HCT116 (cell line): Measurements from ENCODE around the gene TEX2. TPM values are rescaled to one million over a fixed set of nuclear protein-coding genes. Genes with fewer than 3 reads are reported as not detected.

Experiments used
- ATAC-seq: fragments of 200-7000 bp; cut with Tn5 transposase; 2 replicates; pipeline ENCODE4 v1.9.1; 2020; ENCODE audit warnings: mild to moderate bottlenecking, moderate library complexity
- BruUV-seq: library from RNA; stranded (reverse); fragments of 400-500 nt; replicated peaks from 2 replicates; lab custom pipeline; 2021; lab: Mats Ljungman, UMichigan
- CTCF ChIA-PET: fragments of 300-600 bp; sonication (Branson Sonifier 250); formaldehyde crosslinking; loops from one replicate; lab custom pipeline; 2021; ENCODE audit warnings: antibody characterized with exemption; lab: Charles Lee
- POLR2A ChIA-PET: fragments of 300-600, 350-600 bp; sonication (Branson Sonifier 250); formaldehyde crosslinking; loops from one replicate; lab custom pipeline; 2021; ENCODE audit warnings: antibody characterized with exemption; lab: Charles Lee
- RAD21 ChIA-PET, 2 experiments: fragments of 300-600 bp; sonication (Branson Sonifier 250); formaldehyde crosslinking; loops; one replicate each; lab custom pipeline; 2023; ENCODE audit warnings: low total read pairs in 2 of 2; ENCODE audit not compliant: uncharacterized antibody in 2 of 2, unreplicated experiment in 2 of 2, low non-redundant PET in 1 of 2; lab: Charles Lee
- DNase-seq: peaks from one replicate; pipeline ENCODE4 v3.0.0-alpha.2; 2010; ENCODE audit warnings: low read depth, low spot score
- H2AFZ ChIP-seq: fragments of 200-600 bp; shearing (Covaris generic), sonication (generic); 2 replicates; pipeline ENCODE4 v1.6.1; 2017; ENCODE audit warnings: low read depth, mixed run types, mixed read lengths, antibody characterized with exemption, low read length; ENCODE audit not compliant: poor library complexity, severe bottlenecking
- H3K27ac ChIP-seq: 2 replicates; pipeline ENCODE4 v1.5.1; 2012; ENCODE audit warnings: low read depth, low read length
- H3K27me3 ChIP-seq: fragments of 200-600 bp; sonication (generic); 2 replicates; pipeline ENCODE4 v1.6.1; 2016; ENCODE audit warnings: mixed run types, low read length, mixed read lengths; ENCODE audit not compliant: insufficient read depth
- H3K36me3 ChIP-seq, 2 experiments: fragments of 200-500 bp in 1 of 2; fragments of 200-600 bp in 1 of 2; sonication (Bioruptor generic) in 1 of 2; sonication (generic) in 1 of 2; 2 replicates each; pipeline versions ENCODE4 v1.5.1 to v1.6.1; 2014 to 2016; ENCODE audit warnings: low read length in 2 of 2, inconsistent platforms in 1 of 2, mixed read lengths in 1 of 2, mixed run types in 1 of 2; ENCODE audit not compliant: insufficient read depth in 2 of 2, control insufficient read depth in 1 of 2
- H3K4me1 ChIP-seq, 2 experiments: fragments of 200-600 bp in 1 of 2; sonication (generic) in 1 of 2; 2 replicates each; pipeline versions ENCODE4 v1.5.1 to v1.6.1; 2012 to 2017; ENCODE audit warnings: low read length in 2 of 2, inconsistent platforms in 1 of 2, mild to moderate bottlenecking in 1 of 2, mixed read lengths in 1 of 2, mixed run types in 1 of 2, moderate library complexity in 1 of 2; ENCODE audit not compliant: insufficient read depth in 2 of 2, control insufficient read depth in 1 of 2
- H3K4me2 ChIP-seq: fragments of 200-600 bp; sonication (generic); 2 replicates; pipeline ENCODE4 v1.6.1; 2017; ENCODE audit warnings: mixed run types, low read length, mixed read lengths
- H3K4me3 ChIP-seq, 2 experiments: fragments of 200-600 bp in 1 of 2; sonication (generic) in 1 of 2; replicated peaks in 1 of 2; 2 replicates each; pipeline ENCODE4 v1.5.1; 2011 to 2016; ENCODE audit warnings: low read length in 2 of 2, control low read depth in 1 of 2, low read depth in 1 of 2, mild to moderate bottlenecking in 1 of 2, mixed read lengths in 1 of 2, mixed run types in 1 of 2
- H3K79me2 ChIP-seq: fragments of 200-600 bp; sonication (generic); 2 replicates; pipeline ENCODE4 v1.6.1; 2017; ENCODE audit warnings: mild to moderate bottlenecking, mixed run types, low read length, moderate library complexity, mixed read lengths; ENCODE audit not compliant: insufficient read depth
- H3K9ac ChIP-seq: fragments of 200-600 bp; sonication (generic); 2 replicates; pipeline ENCODE4 v1.6.1; 2016; ENCODE audit warnings: low read length, mixed read lengths
- H3K9me2 ChIP-seq: fragments of 200-600 bp; sonication (generic), shearing (Covaris generic); 2 replicates; pipeline ENCODE4 v1.6.1; 2017; ENCODE audit warnings: mixed run types, mild to moderate bottlenecking, moderate library complexity; ENCODE audit not compliant: insufficient read depth
- H3K9me3 ChIP-seq, 2 experiments: fragments of 200-500 bp in 1 of 2; fragments of 200-600 bp in 1 of 2; sonication (Bioruptor generic) in 1 of 2; sonication (generic) in 1 of 2; 2 replicates each; pipeline ENCODE4 v1.6.1; 2014 to 2017; ENCODE audit warnings: low read length in 2 of 2, mixed read lengths in 2 of 2, inconsistent platforms in 1 of 2, low read depth in 1 of 2, mild to moderate bottlenecking in 1 of 2, mixed run types in 1 of 2, moderate library complexity in 1 of 2; ENCODE audit not compliant: control insufficient read depth in 1 of 2, insufficient read depth in 1 of 2
- H4K20me1 ChIP-seq: fragments of 200-600 bp; sonication (generic), shearing (Covaris generic); 2 replicates; pipeline ENCODE4 v1.6.1; 2017; ENCODE audit warnings: mixed run types, mild to moderate bottlenecking, moderate library complexity; ENCODE audit not compliant: insufficient read depth
- ATF3 ChIP-seq: IDR thresholded peaks from 2 replicates; pipeline ENCODE4 v1.6.1; 2012
- CBX3 ChIP-seq: IDR thresholded peaks from 2 replicates; pipeline ENCODE4 v1.6.1; 2012; ENCODE audit warnings: low read depth
- CTCF ChIP-seq, 3 experiments: fragments of 200-600 bp in 1 of 3; sonication (generic) in 1 of 3; IDR thresholded peaks in 2 of 3; conservative IDR thresholded peaks in 1 of 3; 2 replicates each; pipeline ENCODE4 v1.5.1; 2012 to 2017; ENCODE audit warnings: low read depth in 2 of 3, low read length in 2 of 3, antibody characterized with exemption in 1 of 3, borderline replicate concordance in 1 of 3, control low read depth in 1 of 3, mild to moderate bottlenecking in 1 of 3, mixed read lengths in 1 of 3, mixed run types in 1 of 3, moderate library complexity in 1 of 3; ENCODE audit not compliant: insufficient read depth in 1 of 3
- EGR1 ChIP-seq: IDR thresholded peaks from 2 replicates; pipeline ENCODE4 v1.6.1; 2012; ENCODE audit warnings: low read depth
- EZH2 ChIP-seq: fragments of 200-600 bp; sonication (generic); IDR thresholded peaks from 2 replicates; pipeline ENCODE4 v1.6.1; 2017; ENCODE audit warnings: antibody characterized with exemption, mixed run types
- SP1 ChIP-seq: IDR thresholded peaks from 2 replicates; pipeline ENCODE4 v1.6.1; 2012; ENCODE audit warnings: low read depth
- SRF ChIP-seq: IDR thresholded peaks from 2 replicates; pipeline ENCODE4 v1.6.1; 2012; ENCODE audit warnings: low read depth
- TCF7L2 ChIP-seq: IDR thresholded peaks from 2 replicates; pipeline ENCODE4 v1.7.0; 2011; ENCODE audit warnings: borderline replicate concordance, inconsistent platforms; ENCODE audit not compliant: insufficient read depth, insufficient read length; ENCODE audit errors: extremely low read depth
- ZBTB33 ChIP-seq: IDR thresholded peaks from 2 replicates; pipeline ENCODE4 v1.6.1; 2011; ENCODE audit warnings: mild to moderate bottlenecking, low read length, moderate library complexity; ENCODE audit not compliant: insufficient replicate concordance; ENCODE audit errors: extremely low read depth
- ZFX ChIP-seq: fragments of 450-650 bp; IDR thresholded peaks from 2 replicates; pipeline ENCODE4 v1.6.1; 2017
- intact Hi-C: fragments of 100-400 bp; cut with micrococcal nuclease; formaldehyde crosslinking; loops from 2 replicates; pipeline ENCODE4 v1.10.0; 2022
- total RNA-seq: library from RNA; stranded (reverse); gene quantifications from one replicate; pipeline ENCODE4 v1.2.1, GENCODE V29; 2021; ENCODE audit not compliant: unreplicated experiment

The TEX2 gene
- total RNA-seq, 1 experiment from 2014 or later = 24.6 TPM

GRCh38 chr17:64178011-64178825 lies 84.8 kb downstream of the TEX2 start:
- intact Hi-C loops = no loop called here
- Histone ChIP-seq H3K4me1 (no peaks in the 10 kb centered on the region), H3K9ac (no peak overlapping the region), H4K20me1 (no peaks in the 10 kb centered on the region), H3K27me3 (no peaks in the 10 kb centered on the region), H2AFZ (no peak overlapping the region), H3K4me2 (no peak overlapping the region), H3K9me2 (no peaks in the 10 kb centered on the region), H3K79me2 (no peaks in the 10 kb centered on the region), H3K27ac (no peak overlapping the region), H3K36me3 (peaks cover 0 to 4% of the 10 kb centered on the region in 2 experiments; a peak in 3 of 4 replicates), H3K9me3 (no peaks in the 10 kb centered on the region; a peak in 1 of 4 replicates), H3K4me3 (no peak overlapping the region)
- RAD21 ChIA-PET = no interaction called here
- ATAC-seq (no peak), DNase-seq (no peak)
- POLR2A ChIA-PET = interaction anchor here (1.0 kb wide), 1 partner anchor 33 kb away, joined by 3 read pairs; no protein-coding TSS in a partner anchor
- CTCF ChIA-PET = no interaction called here
- no peak for TF ChIP-seq EGR1
- no peak for TF ChIP-seq CBX3
- no peak for TF ChIP-seq CTCF (IDR thresholded peaks at IDR 0.05 in 2 of 3, conservative IDR thresholded peaks at IDR 0.05 in 1 of 3; ENCODE audit: borderline replicate concordance in 1 of 3, insufficient read depth in 1 of 3, low read depth in 2 of 3, low read length in 2 of 3)
- TF ChIP-seq ZFX = no peak
- TF ChIP-seq EZH2 = no peak
- no peak for TF ChIP-seq TCF7L2
- no peak for TF ChIP-seq SP1
- no peak for TF ChIP-seq ZBTB33
- no peak for TF ChIP-seq SRF
- no peak for TF ChIP-seq ATF3
- TF ChIP-seq, all 23 proteins: peak for 0
- BruUV-seq = no TSS peak
